GM12878 (cell line): ENCODE measurements around the gene PROM1. TPM values are rescaled to one million over a fixed set of nuclear protein-coding genes. Genes with fewer than 3 reads are reported as not detected.

Experiments used
- MTA2 ChIP-seq: fragments of 450-650 bp; IDR thresholded peaks from 2 replicates; pipeline ENCODE4 v1.6.1; 2016; ENCODE audit warnings: low read depth, mild to moderate bottlenecking, moderate library complexity
- REST ChIP-seq: IDR thresholded peaks from 2 replicates; pipeline ENCODE4 v1.6.1; 2012; ENCODE audit warnings: mild to moderate bottlenecking, low read depth, low read length
- SMARCA5 ChIP-seq: fragments of 450-650 bp; IDR thresholded peaks from 2 replicates; pipeline ENCODE4 v1.6.1; 2017; ENCODE audit warnings: mild to moderate bottlenecking
- ZNF384 ChIP-seq: IDR thresholded peaks from 2 replicates; pipeline ENCODE4 v1.6.1; 2012; ENCODE audit warnings: low read depth, mild to moderate bottlenecking, low read length, improper control_type of control experiment, borderline replicate concordance
- polyA plus RNA-seq, 11 experiments: library from polyadenylated mRNA; depleted of rRNA in 4 of 11; unstranded in 6 of 11; stranded (reverse) in 5 of 11; fragments of >200 nt; fragmentation: Nextera tagmentation in 4 of 11; fragmentation: Illumina TruSeq in 1 of 11; extraction: Ambion mirVana in 4 of 11; extraction: Trizol in 1 of 11; gene quantifications; 1 replicate in 1 of 11; 2 replicates in 10 of 11; pipeline versions ENCODE4 v1.2.1 to v1.2.3, GENCODE V29; 2011 to 2016; ENCODE audit warnings: inconsistent platforms in 2 of 11, missing spikeins in 2 of 11, low read depth in 1 of 11
- total RNA-seq, 4 experiments: library from RNA; depleted of rRNA in 3 of 4; stranded (reverse); fragments of >200 nt in 3 of 4; fragmentation: Illumina TruSeq in 1 of 4; extraction: Trizol in 1 of 4; gene quantifications; 2 replicates each; pipeline versions ENCODE4 v1.2.1 to v1.2.3, GENCODE V29; 2013 to 2021
- TF ChIP-seq, protein P1 (sequence below): fragments of 450-650 bp; IDR thresholded peaks from 2 replicates; pipeline ENCODE4 v1.6.1; 2017; ENCODE audit warnings: mild to moderate bottlenecking, moderate library complexity
- TF ChIP-seq, protein P2 (sequence below): fragments of 450-650 bp; IDR thresholded peaks from 2 replicates; pipeline ENCODE4 v1.6.1; 2018; ENCODE audit warnings: borderline replicate concordance, mild to moderate bottlenecking; ENCODE audit not compliant: partially characterized antibody

PROM1 gene
- total and polyA plus RNA-seq, 10 of the 15 experiments (the other 5 are each of a cell fraction or from before 2014, with no cell fraction given) = 0.08 to 0.31 (median 0.18) TPM; not detected in 7

DNA sequence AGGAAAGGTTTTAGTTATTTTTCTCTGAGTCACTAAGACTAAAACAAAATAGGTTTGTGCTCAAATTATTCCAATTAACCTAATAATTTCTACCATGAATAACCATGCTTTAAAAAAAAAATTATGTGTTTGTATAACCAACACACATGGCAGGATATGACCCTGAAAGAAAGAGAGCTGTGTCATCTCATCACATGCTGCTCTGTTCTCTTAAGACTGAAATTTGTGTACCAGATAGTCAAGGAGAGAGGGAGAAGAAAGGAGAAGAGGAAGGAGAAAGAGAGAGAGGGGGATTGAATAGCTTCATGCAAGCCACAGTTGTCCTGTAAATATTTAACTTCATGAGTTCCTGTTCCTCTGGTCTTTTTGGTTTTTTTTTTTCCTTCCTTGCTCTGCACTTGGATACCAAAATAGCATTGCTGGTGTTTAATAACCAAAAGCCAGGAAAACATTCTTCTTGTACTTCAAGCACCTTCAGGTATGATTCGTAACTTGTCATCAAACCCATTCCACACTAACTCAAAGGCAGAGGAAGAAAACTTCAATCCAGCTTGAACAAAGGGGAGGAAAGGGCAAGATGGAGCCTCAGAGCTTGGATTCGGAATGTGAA, 6.4 kb upstream of the PROM1 start (continued):
- no peak for TF ChIP-seq REST
- TF ChIP-seq, protein P1, sequence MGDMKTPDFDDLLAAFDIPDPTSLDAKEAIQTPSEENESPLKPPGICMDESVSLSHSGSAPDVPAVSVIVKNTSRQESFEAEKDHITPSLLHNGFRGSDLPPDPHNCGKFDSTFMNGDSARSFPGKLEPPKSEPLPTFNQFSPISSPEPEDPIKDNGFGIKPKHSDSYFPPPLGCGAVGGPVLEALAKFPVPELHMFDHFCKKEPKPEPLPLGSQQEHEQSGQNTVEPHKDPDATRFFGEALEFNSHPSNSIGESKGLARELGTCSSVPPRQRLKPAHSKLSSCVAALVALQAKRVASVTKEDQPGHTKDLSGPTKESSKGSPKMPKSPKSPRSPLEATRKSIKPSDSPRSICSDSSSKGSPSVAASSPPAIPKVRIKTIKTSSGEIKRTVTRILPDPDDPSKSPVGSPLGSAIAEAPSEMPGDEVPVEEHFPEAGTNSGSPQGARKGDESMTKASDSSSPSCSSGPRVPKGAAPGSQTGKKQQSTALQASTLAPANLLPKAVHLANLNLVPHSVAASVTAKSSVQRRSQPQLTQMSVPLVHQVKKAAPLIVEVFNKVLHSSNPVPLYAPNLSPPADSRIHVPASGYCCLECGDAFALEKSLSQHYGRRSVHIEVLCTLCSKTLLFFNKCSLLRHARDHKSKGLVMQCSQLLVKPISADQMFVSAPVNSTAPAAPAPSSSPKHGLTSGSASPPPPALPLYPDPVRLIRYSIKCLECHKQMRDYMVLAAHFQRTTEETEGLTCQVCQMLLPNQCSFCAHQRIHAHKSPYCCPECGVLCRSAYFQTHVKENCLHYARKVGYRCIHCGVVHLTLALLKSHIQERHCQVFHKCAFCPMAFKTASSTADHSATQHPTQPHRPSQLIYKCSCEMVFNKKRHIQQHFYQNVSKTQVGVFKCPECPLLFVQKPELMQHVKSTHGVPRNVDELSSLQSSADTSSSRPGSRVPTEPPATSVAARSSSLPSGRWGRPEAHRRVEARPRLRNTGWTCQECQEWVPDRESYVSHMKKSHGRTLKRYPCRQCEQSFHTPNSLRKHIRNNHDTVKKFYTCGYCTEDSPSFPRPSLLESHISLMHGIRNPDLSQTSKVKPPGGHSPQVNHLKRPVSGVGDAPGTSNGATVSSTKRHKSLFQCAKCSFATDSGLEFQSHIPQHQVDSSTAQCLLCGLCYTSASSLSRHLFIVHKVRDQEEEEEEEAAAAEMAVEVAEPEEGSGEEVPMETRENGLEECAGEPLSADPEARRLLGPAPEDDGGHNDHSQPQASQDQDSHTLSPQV = no peak
- TF ChIP-seq MTA2 = no peak
- TF ChIP-seq, protein P2, sequence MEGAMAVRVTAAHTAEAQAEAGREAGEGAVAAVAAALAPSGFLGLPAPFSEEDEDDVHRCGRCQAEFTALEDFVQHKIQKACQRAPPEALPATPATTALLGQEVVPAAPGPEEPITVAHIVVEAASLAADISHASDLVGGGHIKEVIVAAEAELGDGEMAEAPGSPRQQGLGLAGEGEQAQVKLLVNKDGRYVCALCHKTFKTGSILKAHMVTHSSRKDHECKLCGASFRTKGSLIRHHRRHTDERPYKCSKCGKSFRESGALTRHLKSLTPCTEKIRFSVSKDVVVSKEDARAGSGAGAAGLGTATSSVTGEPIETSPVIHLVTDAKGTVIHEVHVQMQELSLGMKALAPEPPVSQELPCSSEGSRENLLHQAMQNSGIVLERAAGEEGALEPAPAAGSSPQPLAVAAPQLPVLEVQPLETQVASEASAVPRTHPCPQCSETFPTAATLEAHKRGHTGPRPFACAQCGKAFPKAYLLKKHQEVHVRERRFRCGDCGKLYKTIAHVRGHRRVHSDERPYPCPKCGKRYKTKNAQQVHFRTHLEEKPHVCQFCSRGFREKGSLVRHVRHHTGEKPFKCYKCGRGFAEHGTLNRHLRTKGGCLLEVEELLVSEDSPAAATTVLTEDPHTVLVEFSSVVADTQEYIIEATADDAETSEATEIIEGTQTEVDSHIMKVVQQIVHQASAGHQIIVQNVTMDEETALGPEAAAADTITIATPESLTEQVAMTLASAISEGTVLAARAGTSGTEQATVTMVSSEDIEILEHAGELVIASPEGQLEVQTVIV = no peak
- no peak for TF ChIP-seq ZNF384
- TF ChIP-seq SMARCA5 = no peak
